ENCODE data around the gene ST7. TPM values are rescaled to one million over a fixed set of nuclear protein-coding genes. Genes with fewer than 3 reads are reported as not detected.
A peak's percentile ranks its signal among the peaks of the same experiment; 100 is the strongest.

Gene ST7
- polyA plus RNA-seq, 4 donors, result 24.0 to 27.5 (median 26.1) TPM

GRCh38 chr7:117005449-117005848 is 52.1 kb downstream of the ST7 start:
- DNase-seq (ENCODE audit: low read depth in 4 of 4, low spot score in 2 of 4), result no peak

DNA sequence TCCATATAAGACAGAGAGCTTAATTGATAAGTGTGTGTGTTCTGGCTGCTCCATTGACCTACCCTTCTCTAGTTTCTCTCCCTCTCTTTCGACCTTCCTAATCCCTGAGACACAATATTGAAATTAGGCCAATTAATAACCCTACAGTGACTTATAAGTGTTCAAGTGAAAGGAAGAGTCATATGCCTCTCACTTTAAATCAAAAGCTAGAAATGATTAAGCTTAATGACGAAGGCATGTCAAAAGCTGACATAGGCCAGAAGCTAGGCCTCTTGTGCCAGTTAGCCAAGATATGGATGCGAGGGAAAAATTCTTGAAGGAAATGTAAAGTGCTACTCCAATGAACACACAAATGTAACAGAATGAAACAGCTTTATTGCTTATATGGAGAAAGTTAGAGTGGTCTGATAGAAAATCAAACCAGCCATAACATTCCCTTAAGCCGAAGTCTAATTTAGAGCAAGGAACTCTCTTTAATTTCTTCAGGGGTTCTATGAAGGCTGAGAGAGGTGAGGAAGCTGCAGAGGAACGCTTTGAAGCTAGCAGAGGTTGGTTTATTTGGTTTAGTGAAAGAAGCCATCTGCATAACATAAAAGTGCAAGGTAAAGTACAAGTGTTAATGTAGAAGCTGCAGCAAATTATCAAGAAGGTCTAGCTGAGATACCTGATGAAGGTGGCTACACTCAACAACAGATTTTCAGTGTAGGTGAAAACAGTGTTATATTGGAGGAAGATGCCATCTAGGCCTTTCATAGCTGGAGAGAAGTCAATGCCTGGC is 53.8 kb downstream of the ST7 start:
- no peak for DNase-seq (ENCODE audit: low read depth in 4 of 4, low spot score in 2 of 4)

DNA sequence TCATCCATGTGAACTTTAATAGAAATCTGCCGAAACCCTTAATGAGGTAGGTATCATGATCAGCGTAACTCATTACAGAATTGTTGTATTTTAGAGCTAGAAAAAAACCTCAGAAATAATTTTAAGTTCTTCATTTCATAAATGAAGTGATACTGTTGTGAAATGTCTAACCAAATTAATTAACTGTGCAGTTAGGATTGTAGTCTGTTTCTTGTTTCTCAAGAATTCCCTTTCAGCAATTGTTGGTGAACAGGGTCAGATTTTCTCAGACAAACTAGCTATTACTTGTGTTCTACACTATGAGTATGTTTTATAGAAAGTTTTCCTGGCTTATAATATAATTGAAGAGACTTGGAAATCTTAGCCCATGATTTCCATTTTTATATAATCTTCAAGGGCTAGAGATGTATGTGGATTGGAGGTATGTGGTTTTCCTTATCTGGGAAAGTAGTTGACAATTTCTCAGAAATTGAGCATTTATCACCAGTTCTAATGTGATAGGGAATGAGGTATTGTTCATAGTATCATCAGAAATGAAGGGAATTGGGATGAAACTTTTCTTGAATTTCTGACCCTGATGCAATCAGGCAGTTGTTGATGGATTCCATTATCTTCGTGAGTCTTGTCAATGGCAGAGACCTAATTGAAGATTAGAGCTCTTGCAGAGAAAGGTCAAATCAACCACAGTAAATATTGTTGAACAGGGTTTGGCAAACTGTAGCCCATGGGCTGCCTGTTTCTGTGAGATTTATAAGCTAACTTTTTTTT is 55.0 kb downstream of the ST7 start:
- DNase-seq (ENCODE audit: low read depth in 4 of 4, low spot score in 2 of 4), result no peak

DNA sequence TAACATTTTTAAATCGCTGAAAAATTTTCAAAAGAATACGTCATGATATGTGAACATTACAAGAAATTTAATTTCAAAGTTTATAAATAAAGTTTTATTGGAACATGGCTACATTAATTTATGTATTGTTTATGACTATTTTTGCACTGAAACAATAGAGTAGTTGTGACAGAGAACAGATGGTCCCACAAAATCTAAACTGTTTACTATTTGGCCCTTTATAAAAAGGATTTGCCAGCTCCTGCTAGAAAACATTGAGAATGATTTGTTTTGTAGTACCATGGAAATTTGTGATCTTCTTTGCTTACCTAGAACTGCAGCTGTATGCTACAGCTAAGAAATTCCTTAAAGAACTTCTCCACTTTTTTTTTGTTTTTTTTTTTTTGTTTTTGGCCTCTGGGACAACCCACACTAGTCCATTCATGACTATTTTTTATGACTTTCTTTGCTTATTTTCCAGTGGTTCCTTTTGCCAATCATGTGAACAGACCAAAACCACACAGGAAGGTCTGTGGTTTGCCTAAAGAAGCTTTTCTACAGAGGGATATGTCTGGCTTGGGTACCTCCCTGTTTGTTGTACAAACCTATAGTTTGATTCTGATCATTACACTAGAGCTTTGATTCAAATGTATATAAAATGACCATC is 55.7 kb downstream of the ST7 start:
- DNase-seq (ENCODE audit: low read depth in 4 of 4, low spot score in 2 of 4), result no peak

DNA sequence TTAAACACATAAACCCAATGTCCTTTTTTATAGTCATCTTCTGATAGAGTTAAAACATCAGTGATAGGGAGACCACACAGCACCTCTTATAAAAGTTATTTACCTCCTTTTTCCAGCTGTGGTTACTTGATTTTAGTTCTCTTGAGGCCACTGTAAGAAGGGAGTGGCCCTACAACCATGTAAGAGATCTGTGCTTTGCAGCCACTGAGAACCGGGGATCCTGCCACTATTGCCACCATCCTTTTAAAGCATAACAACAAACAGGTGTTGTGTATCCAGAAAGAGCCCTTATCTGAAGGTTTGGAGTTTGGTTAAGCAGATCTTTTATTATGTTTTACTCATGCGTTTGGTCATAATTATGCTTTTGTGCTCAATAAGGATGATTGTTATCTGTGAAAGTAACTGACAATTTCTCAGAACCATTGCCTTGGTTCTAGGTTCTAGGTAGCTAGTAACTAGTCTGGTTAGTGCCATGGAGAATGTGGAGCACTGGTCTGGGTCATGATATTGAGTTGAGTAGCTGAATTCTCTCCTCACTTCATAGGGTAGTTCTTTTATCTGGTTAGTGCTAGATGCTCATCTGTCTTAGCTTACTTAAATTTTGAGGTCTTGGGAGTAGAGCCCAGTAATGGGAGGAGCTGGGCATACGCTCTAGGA is 56.5 kb downstream of the ST7 start:
- DNase-seq (ENCODE audit: low read depth in 4 of 4, low spot score in 2 of 4), result no peak

DNA sequence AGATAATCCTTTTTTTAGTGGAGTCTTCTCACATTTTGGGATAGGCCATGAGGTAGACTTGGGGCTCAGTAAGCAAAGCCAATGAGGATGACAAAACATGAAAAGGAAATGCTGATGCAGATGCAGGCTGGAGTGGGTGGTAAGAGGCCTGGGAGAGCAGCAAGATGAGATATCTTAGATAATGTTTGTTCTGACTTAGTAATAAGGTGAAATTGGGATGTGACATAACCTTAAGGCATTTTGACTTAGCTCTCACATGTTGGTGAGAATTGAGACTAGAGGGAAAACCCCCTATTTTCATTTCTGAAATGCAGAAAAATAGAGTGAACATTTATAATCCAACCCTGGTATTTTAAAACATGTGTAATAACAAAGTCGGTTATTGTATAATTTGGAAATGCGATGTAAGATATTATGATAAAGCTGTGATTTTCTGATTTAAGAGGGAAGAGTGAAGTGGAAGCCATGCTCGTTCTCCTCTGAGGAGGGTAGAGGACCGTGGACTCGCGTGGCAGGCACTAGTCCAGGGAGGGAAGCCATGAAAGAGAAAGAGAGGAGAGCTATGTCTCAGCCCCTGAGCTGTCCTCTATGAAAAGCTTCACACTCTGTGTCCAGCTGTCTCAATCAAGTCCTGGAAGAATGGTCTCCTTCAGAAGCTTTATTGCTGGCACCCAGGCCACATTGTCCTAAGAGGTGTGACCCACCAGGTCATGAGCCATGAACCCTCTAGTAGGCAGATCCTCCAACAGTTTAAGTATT is 57.3 kb downstream of the ST7 start:
- no peak for DNase-seq (ENCODE audit: low read depth in 4 of 4, low spot score in 2 of 4)

GRCh38 chr7:117011419-117012260 is 58.3 kb downstream of the ST7 start:
- no peak for DNase-seq (ENCODE audit: low read depth in 4 of 4, low spot score in 2 of 4)

- no peak for DNase-seq (ENCODE audit: low read depth in 4 of 4, low spot score in 2 of 4)
These were observed 59.0 kb downstream of the ST7 start for GRCh38 chr7:117012284-117012683.

DNA sequence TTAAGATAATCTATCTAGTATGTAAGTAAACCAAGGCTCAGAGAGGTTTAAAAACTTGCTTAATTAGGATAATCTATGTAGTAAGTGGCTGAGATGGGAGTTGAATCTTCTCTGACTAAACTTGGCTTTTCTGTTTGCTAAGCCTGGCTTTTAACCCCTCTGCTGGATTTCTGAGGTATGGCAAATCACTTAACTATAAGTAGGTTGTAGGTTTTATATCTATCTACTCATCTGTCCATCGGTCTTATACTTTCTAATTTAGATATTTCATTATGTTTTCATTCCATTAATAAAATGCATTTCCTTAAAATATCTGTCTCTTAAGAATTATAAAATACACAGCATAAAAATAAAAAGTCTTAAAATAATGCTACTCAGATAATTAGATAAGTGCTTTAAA is 59.4 kb downstream of the ST7 start:
- DNase-seq (ENCODE audit: low read depth in 4 of 4, low spot score in 2 of 4), result no peak

GRCh38 chr7:117014099-117014656 is 60.9 kb downstream of the ST7 start:
- no peak for DNase-seq (ENCODE audit: low read depth in 4 of 4, low spot score in 2 of 4)

GRCh38 chr7:117014673-117015133 is 61.4 kb downstream of the ST7 start:
- DNase-seq (ENCODE audit: low read depth in 4 of 4, low spot score in 2 of 4), result no peak

GRCh38 chr7:117015258-117016184 is 62.2 kb downstream of the ST7 start:
- no peak for DNase-seq (ENCODE audit: low read depth in 4 of 4, low spot score in 2 of 4)

DNA sequence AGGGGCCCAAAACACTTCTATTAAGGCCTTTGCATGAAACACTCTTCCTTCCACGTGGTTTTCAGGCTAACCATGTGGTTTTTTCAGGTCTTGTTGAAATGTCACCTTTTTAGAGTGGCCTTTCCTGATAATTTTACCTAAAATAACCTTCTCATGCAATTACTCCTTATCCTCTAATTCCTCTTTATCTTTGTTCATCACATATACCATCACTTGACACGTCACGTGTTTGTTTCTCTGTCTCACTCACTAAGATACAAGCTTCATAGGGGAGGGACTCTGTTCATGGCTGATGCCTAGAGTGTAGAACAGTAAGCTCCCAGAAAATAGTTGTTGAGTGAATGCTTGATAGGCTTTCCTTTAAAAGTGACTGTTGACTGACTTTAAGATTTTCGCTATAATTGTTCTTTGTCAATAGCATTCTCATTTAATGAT is 63.7 kb downstream of the ST7 start:
- no peak for DNase-seq (ENCODE audit: low read depth in 4 of 4, low spot score in 2 of 4)

- DNase-seq (ENCODE audit: low read depth in 4 of 4, low spot score in 2 of 4), result no peak
These were observed 64.5 kb downstream of the ST7 start for GRCh38 chr7:117017702-117018266.

- no peak for DNase-seq (ENCODE audit: low read depth in 4 of 4, low spot score in 2 of 4)
These were observed 65.4 kb downstream of the ST7 start for GRCh38 chr7:117018713-117019112.

DNA sequence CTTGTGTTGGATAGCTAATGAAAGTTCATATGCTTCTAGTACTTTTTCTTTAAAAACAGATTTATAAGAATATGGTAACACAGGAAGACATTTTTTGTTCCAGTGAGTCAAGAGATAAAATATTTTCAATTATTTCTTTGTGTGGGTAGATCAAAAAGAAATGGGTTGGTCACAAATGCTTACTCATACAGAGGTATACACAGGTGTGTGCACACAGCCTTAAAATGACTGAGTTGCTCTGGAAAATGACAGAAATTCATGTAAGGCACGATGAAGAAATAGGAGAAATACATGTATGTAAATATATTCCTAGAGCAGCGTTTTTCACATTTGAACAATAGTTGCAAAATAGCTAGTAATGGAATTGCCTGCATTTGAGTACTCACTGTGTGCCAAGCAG is 66.0 kb downstream of the ST7 start:
- no peak for DNase-seq (ENCODE audit: low read depth in 4 of 4, low spot score in 2 of 4)

DNA sequence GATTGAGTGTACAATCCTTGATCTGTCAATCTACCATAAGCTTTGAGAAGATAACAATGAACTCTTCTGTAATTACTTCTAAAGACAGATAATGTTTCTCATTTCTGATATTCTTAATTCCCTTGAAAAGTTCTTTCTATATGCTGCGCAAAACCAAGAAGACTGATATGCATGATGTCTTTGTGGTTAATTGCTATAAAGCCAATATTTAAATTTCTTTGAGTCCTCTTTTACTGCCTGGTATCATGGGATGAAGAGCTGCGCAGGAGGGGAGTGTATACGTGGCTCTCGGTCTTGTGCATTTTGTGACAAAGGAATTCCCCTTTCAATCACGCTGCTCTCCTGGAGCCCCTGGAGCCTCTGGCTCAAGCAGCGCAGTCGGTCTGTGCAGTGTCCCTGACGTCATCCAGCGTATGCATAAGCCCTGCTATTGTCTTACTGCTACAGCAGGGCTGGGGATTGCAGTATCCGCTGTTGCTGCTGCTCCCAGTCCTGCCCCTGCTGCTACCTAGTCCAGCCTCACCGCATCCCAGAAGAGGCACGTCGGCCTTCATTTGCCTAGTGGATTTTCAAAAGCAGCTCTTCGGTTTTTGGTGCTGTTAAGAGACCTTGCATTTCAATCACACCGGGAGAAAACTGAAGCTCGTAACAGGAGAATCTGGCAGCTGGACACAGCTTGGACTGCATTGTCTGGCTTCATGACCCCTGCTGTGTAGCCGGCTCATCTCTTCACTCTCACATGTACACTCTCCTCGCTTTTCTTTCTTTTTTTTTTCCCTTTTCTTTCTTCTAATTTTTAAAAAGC is 66.7 kb downstream of the ST7 start:
- peak; percentile 64 to 82 (median 79) for DNase-seq (ENCODE audit: low read depth in 4 of 4, low spot score in 2 of 4)
